Stimulated activated CD8-positive, alpha-beta memory T cell treated with anti-CD3 and anti-CD28 coated beads, Interleukin-7, amount 100 ng/mL, for 48 hours (primary cell): Measurements from ENCODE around the gene MRPS23.
"Not testable (repeated sequence)": the region's sequence is repeated elsewhere in the genome, so short reads cannot be mapped to it uniquely, and the experiment has no call there.

Experiments
- DNase-seq, 2 donors: peaks; one replicate each; pipeline ENCODE4 v3.0.0-alpha.2; 2020; ENCODE audit warnings: low read depth in 1 of 2; ENCODE audit errors: extremely low read depth in 1 of 2

The MRPS23 gene

DNA sequence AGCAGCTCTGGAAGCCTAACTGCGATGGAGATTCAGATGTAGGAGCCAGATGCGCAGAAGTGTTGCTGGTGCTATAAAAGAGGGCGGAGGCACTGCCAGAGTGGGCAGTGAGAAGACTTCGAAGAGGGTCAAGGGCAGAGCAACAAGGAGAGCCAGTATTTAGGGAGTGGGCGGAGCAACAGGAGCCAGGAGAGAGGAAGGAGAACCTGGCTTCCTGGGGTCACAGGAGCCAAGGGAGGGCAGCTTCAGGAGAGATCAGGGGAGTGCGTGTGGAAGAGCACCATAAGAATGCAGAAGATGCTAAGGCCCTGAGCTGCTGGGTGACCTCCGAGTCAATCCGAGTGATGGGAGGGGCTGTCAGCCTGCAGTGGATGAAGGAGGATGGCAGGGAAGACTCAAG lies 14.4 kb upstream of the MRPS23 start:
- DNase-seq, result no peak

GRCh38 chr17:57862694-57863667 lies 13.1 kb upstream of the MRPS23 start:
- DNase-seq, result no peak

- no peak for DNase-seq
These were observed 12.2 kb upstream of the MRPS23 start for GRCh38 chr17:57861790-57862693.

GRCh38 chr17:57861000-57861789 lies 11.4 kb upstream of the MRPS23 start:
- no peak for DNase-seq

DNA sequence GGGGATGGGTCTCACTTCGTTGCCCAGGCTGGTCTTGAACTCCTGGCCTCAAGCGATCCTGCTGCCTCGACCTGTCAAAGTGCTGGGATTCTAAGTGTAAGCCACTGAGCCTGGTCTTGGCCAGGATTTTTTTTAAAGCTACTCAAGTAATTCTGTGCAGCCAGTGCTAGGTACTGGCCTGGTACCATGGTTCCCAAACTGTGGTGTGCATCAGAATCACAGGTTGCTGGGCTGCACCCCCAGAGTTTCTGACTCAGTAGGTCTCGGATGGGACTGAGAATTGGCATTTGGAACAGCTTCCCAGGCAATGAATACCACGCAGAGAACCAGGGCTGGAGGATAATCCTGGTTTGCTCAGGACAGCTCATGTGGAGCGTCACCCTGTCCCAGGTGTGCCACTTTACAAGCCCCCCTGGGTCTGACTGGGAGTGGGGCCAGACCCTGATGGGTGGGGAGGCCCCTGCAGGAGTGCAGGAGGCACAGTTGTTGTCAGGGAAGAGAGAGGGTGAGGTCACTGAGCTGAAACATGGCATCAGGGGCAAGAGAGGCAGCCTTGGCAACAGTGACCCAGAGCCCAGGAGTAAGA lies 10.7 kb upstream of the MRPS23 start:
- DNase-seq, result no peak

DNA sequence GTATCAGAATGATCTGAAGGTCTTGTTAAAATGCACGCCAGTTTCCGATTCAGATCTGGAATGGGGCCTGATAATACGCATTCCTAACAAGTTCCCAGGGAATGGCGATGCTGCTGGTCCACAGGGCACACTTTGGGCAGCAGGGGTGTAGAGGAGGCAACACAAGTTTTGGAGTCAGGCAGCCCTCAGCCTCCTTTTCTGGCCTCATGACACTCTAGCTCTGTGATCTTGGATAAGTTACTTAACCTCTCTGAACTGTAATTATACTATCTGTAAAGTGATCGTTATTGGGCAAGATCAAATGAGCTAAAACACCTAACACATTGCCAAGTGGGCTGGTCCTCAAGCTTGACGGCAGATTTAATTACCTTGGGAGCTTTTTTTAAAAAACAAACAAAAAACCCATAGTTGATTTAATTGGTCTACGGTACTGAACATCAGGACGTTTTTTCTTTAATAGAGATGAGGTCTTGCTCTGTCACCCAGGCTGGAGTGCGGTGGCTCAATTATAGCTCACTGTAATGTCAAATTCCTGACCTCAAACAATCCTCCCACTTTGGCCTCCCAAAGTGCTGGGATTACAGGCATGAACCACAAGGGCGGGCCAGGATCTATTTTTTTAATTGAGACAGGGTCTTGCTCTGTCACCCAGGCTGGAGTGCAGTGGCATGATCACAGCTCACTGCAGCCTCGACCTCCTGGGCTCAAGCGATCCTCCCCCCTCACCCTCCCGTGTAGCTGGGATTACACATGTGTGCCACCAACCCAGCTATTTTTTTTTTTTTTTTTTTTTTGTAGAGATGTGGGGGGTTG lies 10.0 kb upstream of the MRPS23 start:
- DNase-seq, result no peak

DNA sequence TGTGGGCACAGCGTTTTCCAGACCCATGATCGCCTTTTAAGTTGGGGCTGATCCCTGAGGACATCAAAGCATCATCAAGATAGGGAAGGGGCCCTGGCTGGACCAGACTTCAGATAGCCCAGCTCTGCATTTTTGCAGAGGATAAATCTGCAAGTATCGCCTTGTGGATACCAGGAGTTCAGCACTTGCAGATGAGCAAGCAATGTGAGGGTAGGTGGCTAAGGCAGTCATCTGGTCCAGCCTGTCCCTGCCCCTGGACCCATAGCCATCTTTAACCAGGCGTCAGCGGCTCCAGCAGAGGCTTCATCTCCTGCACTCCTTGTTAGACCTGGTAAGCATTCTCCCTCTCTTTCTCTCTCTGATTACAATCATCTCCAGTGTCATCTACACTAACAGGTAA lies 9.0 kb upstream of the MRPS23 start:
- DNase-seq, result no peak

GRCh38 chr17:57856792-57857620 lies 7.2 kb upstream of the MRPS23 start:
- DNase-seq, result no peak

DNA sequence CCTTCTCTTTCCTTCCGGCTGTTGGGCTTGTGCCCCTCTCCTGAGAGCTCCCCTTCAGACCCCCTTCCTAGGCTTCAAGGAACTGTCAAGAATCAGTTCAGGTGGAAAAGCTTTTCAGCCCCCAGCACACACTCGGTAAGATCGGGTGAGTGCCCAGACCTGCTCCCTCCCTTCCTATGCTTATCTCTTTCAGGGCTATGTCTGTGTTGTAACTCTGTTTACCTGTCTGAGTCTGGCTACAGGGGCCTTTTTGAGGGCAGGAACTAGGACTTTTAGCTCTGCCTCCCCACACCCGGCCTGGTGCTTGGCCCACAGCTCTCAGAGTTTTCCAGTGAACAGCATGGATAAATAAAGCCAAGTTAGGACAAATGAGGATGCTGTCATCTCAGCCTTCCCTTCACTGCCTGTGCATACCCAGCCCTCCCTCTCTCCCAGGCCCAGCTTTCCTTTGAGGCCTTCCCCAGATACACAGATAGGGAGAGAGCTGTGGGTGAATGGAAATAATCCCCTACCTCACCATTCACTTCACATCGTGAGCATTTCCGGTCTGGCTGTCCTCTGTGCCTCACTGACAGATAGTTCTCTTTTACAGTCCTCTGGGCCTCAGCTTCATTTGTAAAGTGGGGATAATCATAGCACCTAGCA lies 5.7 kb upstream of the MRPS23 start:
- DNase-seq, result no peak

DNA sequence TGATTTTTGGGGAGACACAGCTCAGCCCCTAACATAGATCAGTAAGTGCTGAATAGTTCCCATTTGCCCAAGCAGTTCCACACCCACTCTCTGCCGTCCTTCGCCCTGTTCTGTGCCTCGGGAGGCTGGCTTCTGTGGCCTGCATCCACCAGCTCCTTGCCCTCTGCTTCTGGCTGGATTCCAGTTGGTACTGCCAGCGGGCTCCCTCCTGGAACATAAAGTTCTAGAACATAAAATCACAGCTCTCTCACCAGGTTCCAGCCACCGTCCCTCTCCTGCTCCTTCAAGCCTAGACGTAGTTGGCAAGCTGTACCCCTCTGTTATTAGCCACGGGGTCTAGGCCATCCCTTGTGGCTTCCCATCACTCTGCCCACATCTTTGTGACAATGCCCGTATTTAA lies 3.9 kb upstream of the MRPS23 start:
- DNase-seq, result no peak

DNA sequence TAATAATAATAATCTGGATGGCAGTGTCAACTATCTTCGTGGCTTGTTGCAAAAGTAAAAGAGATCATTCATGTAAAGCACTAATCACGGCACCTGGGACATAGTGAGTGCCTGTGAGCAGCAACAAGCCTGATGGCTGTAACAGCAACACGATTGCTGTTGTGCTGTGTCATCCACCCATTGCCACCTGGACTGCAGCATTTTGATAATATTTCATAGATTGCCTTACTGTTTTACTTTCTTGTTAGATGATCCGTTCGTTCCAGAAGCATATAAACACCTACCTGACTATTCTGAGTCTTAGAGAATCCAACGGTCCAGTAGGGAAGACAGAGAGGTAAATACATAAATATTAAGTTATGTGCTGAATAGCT lies 3.1 kb upstream of the MRPS23 start:
- no peak for DNase-seq

DNA sequence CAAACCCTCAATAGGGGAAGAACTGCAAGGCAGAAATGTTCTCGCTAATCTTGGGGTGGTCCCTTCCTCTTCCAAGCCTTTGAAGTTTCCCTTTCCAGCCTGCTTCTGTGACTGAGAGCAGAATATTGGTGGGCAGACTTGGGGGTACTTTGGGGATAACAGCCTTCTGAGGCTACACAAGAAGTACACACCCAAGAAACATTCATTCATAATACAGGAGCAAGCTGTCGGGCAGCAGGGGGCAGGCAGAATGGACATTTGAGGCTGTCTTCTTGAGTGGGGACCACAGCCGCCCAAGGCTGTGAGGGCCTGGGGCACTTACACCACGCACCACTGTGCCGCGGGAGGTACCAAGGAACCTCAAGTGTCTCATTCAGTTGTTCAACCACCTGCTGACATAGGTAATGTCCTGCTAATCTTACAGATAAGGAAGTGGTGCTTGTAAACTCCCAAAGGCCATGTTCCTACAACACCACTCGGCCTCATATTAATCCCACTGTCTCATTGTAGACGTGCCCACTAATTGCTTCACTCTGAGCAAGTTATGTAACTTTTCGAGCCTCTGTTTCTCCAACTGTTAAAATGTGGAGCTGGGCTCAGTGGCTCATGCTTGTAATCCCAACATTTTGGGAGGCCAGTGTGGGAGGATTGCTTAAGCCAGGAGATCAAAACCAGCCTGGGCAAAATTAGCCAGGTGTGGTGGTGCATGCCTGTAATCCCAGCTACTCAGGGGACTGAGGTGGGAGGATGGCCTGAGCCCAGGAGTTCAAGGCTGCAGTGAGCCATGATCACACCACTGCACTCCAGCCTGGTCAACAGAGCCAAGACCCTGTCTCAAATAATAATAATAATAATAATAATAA lies 2.5 kb upstream of the MRPS23 start:
- DNase-seq, result no peak

DNA sequence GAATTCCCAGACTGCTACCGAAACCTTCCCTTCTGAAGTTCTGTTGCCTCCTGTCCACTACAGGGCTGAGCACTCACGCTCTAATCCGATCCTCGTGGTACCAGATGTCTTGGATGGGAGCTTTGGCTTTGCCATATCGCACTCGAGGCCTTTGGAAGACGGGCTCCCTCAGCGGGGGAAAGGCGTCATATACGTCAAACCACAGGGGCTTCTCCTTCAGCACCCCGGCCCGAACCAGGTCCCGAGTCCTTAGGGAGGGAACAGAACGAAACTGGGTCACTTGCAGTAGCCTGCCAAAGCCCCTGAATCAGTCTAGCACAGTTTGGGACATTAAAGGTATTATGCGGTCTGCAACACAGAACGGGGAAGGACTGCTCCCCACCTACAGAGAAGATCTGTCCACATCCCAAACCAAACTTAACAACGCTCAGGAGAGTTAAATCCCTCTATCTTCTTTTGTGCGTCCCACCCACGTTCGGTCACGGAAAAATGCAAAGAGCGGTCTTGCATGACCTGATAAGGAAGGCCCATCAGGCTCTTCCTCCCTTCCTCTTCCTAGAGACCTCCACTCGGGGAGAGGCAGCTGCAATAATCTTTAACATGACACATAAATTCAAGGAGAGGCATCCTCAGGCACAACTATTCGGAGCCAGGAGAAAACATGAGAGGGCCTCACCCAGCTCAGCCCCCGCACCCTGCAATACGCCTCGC lies 526 bp downstream of the MRPS23 start:
- no peak for DNase-seq

DNA sequence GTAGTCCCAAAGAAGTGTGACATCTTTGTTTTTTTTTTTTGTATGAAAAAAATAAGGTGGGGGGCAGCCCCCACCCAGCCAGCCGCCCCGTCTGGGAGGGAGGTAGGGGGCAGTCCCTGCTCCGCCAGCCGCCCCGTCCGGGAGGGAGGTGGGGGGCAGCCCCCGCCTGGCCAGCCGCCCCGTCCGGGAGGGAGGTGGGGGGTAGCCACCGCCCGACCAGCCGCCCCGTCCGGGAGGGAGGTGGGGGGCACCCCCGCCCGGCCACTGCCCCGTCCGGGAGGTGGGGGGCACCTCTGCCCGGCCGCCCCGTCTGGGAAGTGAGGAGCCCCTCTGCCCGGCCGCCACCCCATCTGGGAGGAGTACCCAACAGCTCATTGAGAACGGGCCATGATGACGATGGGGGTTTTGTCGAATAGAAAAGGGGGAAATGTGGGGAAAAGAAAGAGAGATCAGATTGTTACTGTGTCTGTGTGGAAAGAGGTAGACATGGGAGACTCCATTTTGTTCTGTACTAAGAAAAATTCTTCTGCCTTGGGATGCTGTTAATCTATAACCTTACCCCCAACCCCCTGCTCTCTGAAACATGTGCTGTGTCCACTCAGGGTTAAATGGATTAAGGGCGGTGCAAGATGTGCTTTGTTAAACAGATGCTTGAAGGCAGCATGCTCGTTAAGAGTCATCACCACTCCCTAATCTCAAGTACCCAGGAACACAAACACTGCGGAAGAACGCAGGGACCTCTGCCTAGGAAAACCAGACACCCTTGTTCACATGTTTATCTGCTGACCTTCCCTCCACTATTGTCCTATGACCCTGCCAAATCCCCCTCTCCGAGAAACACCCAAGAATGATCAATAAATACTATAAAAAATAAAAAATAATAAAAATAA lies 3.5 kb downstream of the MRPS23 start:
- not testable (repeated sequence) for DNase-seq

GRCh38 chr17:57842280-57842679 lies 7.6 kb downstream of the MRPS23 start:
- no peak for DNase-seq

GRCh38 chr17:57839571-57839923 lies 10.3 kb downstream of the MRPS23 start:
- no peak for DNase-seq
